ENCODE measurements around the gene NCOA7.

Gene NCOA7

GRCh38 chr6:125850361-125850760 is 59.6 kb downstream of the NCOA7 start:
- Histone ChIP-seq H3K36me3 (no peaks in the 10 kb centered on the region), H3K27me3 (no peaks in the 10 kb centered on the region), H3K9ac (no peak overlapping the region), H3K27ac (no peak overlapping the region), H3K4me1 (no peaks in the 10 kb centered on the region), H3K4me3 (no peak overlapping the region), H4K20me1 (no peaks in the 10 kb centered on the region), H3K4me2 (no peak overlapping the region), H3K9me3 (peaks cover 8% of the 10 kb centered on the region)
- TF ChIP-seq Cebpa-rat (IDR thresholded peaks at IDR 0.05), result no peak

DNA sequence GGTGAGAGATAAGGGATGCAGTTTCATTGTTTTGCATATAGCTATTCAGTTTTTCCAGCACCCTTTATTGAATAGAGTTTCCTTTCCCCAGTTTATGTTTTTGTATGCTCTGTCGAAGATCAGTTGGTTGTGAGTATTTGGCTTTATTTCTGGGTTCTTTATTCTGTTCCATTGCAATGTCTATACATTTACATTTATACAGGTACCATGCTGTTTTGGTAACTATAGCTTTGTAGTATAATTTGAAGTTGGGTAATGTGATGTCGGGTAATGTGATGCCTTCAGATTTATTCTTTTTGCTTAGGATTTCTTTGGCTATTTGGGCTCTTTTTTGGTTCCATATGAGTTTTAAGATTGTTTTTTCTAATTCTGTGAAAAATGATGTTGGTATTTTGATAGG is 61.8 kb downstream of the NCOA7 start:
- no peak for TF ChIP-seq Cebpa-rat (IDR thresholded peaks at IDR 0.05)
- no peak overlapping the region for H3K9ac ChIP-seq
- peaks cover 8% of the 10 kb centered on the region for H3K9me3 ChIP-seq
- no peaks in the 10 kb centered on the region for H4K20me1 ChIP-seq
- H3K4me3 ChIP-seq, result no peak overlapping the region
- H3K27ac ChIP-seq, result no peak overlapping the region
- H3K36me3 ChIP-seq, result no peaks in the 10 kb centered on the region
- no peaks in the 10 kb centered on the region for H3K4me1 ChIP-seq
- H3K27me3 ChIP-seq, result no peaks in the 10 kb centered on the region
- H3K4me2 ChIP-seq, result no peak overlapping the region

GRCh38 chr6:125853168-125853567 is 62.4 kb downstream of the NCOA7 start:
- no peaks in the 10 kb centered on the region for H3K27me3 ChIP-seq
- no peak overlapping the region for H3K9ac ChIP-seq
- H3K9me3 ChIP-seq, result peaks cover 8% of the 10 kb centered on the region
- no peak overlapping the region for H3K4me3 ChIP-seq
- no peak overlapping the region for H3K4me2 ChIP-seq
- H3K36me3 ChIP-seq, result no peaks in the 10 kb centered on the region
- H3K4me1 ChIP-seq, result no peaks in the 10 kb centered on the region
- no peak overlapping the region for H3K27ac ChIP-seq
- TF ChIP-seq Cebpa-rat (IDR thresholded peaks at IDR 0.05), result no peak
- H4K20me1 ChIP-seq, result no peaks in the 10 kb centered on the region

GRCh38 chr6:125853756-125854155 is 63.0 kb downstream of the NCOA7 start:
- Histone ChIP-seq H3K4me1 (no peaks in the 10 kb centered on the region), H3K4me3 (no peak overlapping the region), H3K27me3 (no peaks in the 10 kb centered on the region), H3K9ac (no peak overlapping the region), H4K20me1 (no peaks in the 10 kb centered on the region), H3K4me2 (no peak overlapping the region), H3K9me3 (peaks cover 8% of the 10 kb centered on the region), H3K27ac (no peak overlapping the region), H3K36me3 (no peaks in the 10 kb centered on the region)
- no peak for TF ChIP-seq Cebpa-rat (IDR thresholded peaks at IDR 0.05)

DNA sequence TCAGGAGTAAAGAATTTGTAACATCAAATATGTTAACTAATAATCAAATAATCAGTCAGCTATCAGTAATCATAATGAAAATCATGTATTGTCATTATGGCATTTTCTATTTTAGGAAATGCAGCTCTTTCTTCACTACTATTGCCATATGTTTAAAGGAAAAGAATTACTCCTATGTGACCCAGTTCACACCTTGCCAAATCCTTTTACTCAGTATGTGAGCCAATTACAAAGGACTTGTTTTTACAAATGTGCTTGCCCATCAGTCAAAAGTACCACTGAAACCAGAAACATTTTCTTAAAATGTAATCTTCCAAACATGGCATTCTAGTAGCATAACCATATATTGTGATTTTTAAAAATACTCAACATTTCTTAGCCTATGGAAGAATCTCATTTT is 63.6 kb downstream of the NCOA7 start:
- Histone ChIP-seq H3K9ac (no peak overlapping the region), H3K4me1 (no peaks in the 10 kb centered on the region)

GRCh38 chr6:125855783-125856182 is 65.0 kb downstream of the NCOA7 start:
- H3K4me1 ChIP-seq, result no peaks in the 10 kb centered on the region
- peaks cover 8% of the 10 kb centered on the region for H3K9me3 ChIP-seq
- H3K36me3 ChIP-seq, result no peaks in the 10 kb centered on the region

More for the DNA sequence above, 63.6 kb downstream of the NCOA7 start:
- Histone ChIP-seq H3K27ac (no peak overlapping the region), H3K9me3 (peaks cover 8% of the 10 kb centered on the region), H3K36me3 (no peaks in the 10 kb centered on the region), H3K4me3 (no peak overlapping the region), H4K20me1 (no peaks in the 10 kb centered on the region), H3K27me3 (no peaks in the 10 kb centered on the region), H3K4me2 (no peak overlapping the region)
- TF ChIP-seq Cebpa-rat (IDR thresholded peaks at IDR 0.05), result no peak

DNA sequence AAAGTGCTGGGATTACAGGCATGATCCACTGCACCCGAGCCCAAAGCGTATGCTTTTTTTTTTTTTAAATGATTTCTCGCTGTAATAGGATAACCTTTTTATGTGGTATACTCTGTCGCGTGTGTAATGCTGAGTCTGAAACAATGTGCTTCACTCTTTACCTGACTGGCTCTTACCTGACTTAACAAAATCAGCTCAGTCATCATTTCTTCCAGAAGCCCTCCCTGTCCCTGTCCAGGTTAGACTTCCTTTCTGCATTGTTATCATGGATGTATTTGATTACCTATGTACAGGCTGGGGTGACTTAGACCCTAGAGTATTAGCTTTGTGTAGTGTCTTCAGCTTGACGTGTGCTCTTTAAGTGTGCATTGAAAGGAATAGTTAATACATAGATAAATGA is 67.1 kb downstream of the NCOA7 start:
- H3K4me1 ChIP-seq, result no peaks in the 10 kb centered on the region
- no peaks in the 10 kb centered on the region for H3K36me3 ChIP-seq
- no peak overlapping the region for H3K27ac ChIP-seq
- H3K9me3 ChIP-seq, result no peaks in the 10 kb centered on the region
- TF ChIP-seq Cebpa-rat (IDR thresholded peaks at IDR 0.05), result no peak
- H3K27me3 ChIP-seq, result no peaks in the 10 kb centered on the region
- H3K4me2 ChIP-seq, result no peak overlapping the region
- H3K9ac ChIP-seq, result no peak overlapping the region
- H3K4me3 ChIP-seq, result no peak overlapping the region
- no peaks in the 10 kb centered on the region for H4K20me1 ChIP-seq

More at GRCh38 chr6:125855783-125856182, 65.0 kb downstream of the NCOA7 start:
- Histone ChIP-seq H3K9ac (no peak overlapping the region), H4K20me1 (no peaks in the 10 kb centered on the region), H3K4me3 (no peak overlapping the region), H3K27ac (no peak overlapping the region), H3K4me2 (no peak overlapping the region), H3K27me3 (no peaks in the 10 kb centered on the region)
- no peak for TF ChIP-seq Cebpa-rat (IDR thresholded peaks at IDR 0.05)

DNA sequence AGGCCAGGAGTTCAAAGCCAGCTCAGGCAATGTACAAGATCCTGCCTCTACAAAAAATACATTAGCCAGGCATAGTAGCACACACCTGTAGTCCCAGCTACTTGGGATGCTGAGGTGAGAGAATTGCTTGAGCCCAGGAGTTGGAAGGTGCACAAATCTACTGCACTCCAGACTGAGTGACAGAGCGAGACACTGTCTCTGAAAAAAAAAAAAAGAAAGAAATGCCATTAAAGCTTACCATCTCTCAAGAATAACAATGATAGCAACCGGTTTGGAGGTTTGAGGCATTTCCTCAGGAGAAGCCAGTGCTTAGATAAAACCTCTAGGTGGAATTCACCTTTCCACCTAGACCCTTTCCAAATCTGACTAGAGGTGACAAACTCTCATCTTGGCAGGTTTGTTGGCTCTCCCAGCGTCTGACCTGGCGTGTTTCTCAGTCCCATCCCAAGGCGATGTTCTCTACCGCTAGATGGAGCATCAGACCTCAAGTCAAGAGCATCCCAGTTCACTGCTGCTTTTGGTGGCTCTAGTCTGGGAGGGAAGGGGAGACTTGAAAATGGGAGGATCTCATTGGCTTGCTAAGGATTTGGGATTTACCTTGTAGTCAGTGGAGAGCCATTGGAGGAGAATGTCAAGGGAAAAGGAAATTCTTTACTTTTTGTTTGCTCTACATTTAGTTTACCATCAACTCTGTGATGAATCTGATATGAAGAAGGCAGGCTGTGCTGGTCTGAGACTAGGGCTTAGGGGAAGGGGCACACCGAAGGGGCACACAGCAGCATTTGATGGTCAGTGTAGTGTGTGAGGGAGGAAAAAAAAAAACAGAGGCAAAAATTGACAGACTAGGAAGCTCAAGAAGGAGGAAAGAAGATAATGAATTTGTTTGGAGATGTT is 67.9 kb downstream of the NCOA7 start:
- Histone ChIP-seq H3K4me2 (no peak overlapping the region), H3K9ac (no peak overlapping the region), H4K20me1 (no peaks in the 10 kb centered on the region), H3K4me3 (no peak overlapping the region), H3K9me3 (no peaks in the 10 kb centered on the region), H3K27ac (no peak overlapping the region), H3K27me3 (no peaks in the 10 kb centered on the region), H3K36me3 (no peaks in the 10 kb centered on the region), H3K4me1 (no peaks in the 10 kb centered on the region)
- no peak for TF ChIP-seq Cebpa-rat (IDR thresholded peaks at IDR 0.05)

DNA sequence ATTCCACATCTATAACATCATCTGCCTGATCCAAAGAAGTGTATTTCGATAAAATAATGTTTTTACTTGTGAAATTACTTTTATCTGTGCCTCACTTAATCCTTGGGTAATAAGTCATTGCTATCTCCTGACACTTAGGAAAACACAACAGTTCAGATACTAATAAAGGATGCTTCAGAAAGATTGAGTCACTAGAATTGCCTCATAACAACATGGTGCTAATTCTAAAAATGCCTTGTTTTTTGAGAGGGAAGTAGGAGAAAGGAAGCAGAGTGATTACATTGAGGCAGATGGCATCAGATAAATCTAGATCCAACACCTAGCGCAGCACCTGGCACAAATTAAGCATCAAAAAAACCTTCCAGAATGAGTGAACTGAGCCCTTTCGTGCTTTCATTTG is 69.0 kb downstream of the NCOA7 start:
- no peak overlapping the region for H3K4me3 ChIP-seq
- no peak overlapping the region for H3K9ac ChIP-seq
- no peak overlapping the region for H3K4me2 ChIP-seq
- no peaks in the 10 kb centered on the region for H3K36me3 ChIP-seq
- H3K27me3 ChIP-seq, result no peaks in the 10 kb centered on the region
- H3K4me1 ChIP-seq, result no peaks in the 10 kb centered on the region
- H3K27ac ChIP-seq, result no peak overlapping the region
- TF ChIP-seq Cebpa-rat (IDR thresholded peaks at IDR 0.05), result no peak
- no peaks in the 10 kb centered on the region for H3K9me3 ChIP-seq
- H4K20me1 ChIP-seq, result no peaks in the 10 kb centered on the region

DNA sequence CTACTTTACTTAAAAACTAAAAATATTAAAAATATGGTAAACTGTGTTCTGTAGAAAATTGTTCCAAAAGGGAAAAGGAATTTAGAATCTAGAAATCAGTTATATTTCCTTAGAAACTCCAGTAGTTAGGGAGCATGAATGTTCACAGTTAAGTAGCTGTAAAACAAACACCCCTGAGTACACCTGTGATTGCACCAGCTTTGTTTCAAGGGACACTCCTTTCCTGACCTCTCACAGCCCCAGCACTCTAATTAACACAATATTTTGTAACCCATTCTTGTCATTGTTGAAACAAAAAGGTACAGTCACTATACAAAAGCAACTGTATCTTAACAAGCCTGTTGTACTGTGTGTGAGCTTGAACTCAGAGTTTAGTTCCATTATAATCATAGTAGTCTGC is 72.3 kb downstream of the NCOA7 start:
- no peak for TF ChIP-seq Cebpa-rat (IDR thresholded peaks at IDR 0.05)
- Histone ChIP-seq H3K9ac (no peak overlapping the region), H3K4me2 (no peak overlapping the region), H3K4me1 (no peaks in the 10 kb centered on the region), H3K27ac (no peak overlapping the region), H4K20me1 (no peaks in the 10 kb centered on the region), H3K27me3 (no peaks in the 10 kb centered on the region), H3K9me3 (no peaks in the 10 kb centered on the region), H3K4me3 (no peak overlapping the region), H3K36me3 (no peaks in the 10 kb centered on the region)
